HL-60 (cell line): ENCODE measurements around the gene RPL13.

Experiments used
- DNase-seq, 2 experiments: peaks; one replicate each; pipeline ENCODE4 v3.0.0-alpha.2; 2010 to 2020; ENCODE audit warnings: low read depth in 1 of 2, low spot score in 1 of 2
- H3K27ac ChIP-seq: fragments of 250-450 bp; sonication (Bioruptor Pico); replicated peaks from 2 replicates; pipeline ENCODE4 v1.5.1; 2020; ENCODE audit warnings: mild to moderate bottlenecking, moderate library complexity
- H3K27me3 ChIP-seq: fragments of 250-450 bp; sonication (Bioruptor Pico); 2 replicates; pipeline ENCODE4 v1.5.1; 2021; ENCODE audit warnings: mild to moderate bottlenecking, moderate library complexity; ENCODE audit not compliant: insufficient read depth, poor library complexity, severe bottlenecking
- H3K4me3 ChIP-seq: replicated peaks from 2 replicates; pipeline ENCODE4 v1.5.1; 2011; ENCODE audit warnings: mild to moderate bottlenecking, control low read depth, low read length; ENCODE audit not compliant: insufficient read depth
- GABPA ChIP-seq: IDR thresholded peaks from 2 replicates; pipeline ENCODE4 v1.6.1; 2012; ENCODE audit warnings: low read depth
- POLR2AphosphoS5 ChIP-seq: IDR thresholded peaks from 2 replicates; pipeline ENCODE4 v1.6.1; 2012; ENCODE audit warnings: low read depth
- REST ChIP-seq: IDR thresholded peaks from 2 replicates; pipeline ENCODE4 v1.6.1; 2012; ENCODE audit warnings: low read depth; ENCODE audit not compliant: insufficient replicate concordance
- SPI1 ChIP-seq: IDR thresholded peaks from 2 replicates; pipeline ENCODE4 v1.6.1; 2012; ENCODE audit warnings: low read depth, mild to moderate bottlenecking, borderline replicate concordance
- TF ChIP-seq, protein P1 (sequence below): IDR thresholded peaks from one replicate; pipeline ENCODE4 v1.5.1; 2011; ENCODE audit warnings: low read length, control low read depth, inconsistent platforms; ENCODE audit not compliant: insufficient read depth

RPL13 gene

DNA sequence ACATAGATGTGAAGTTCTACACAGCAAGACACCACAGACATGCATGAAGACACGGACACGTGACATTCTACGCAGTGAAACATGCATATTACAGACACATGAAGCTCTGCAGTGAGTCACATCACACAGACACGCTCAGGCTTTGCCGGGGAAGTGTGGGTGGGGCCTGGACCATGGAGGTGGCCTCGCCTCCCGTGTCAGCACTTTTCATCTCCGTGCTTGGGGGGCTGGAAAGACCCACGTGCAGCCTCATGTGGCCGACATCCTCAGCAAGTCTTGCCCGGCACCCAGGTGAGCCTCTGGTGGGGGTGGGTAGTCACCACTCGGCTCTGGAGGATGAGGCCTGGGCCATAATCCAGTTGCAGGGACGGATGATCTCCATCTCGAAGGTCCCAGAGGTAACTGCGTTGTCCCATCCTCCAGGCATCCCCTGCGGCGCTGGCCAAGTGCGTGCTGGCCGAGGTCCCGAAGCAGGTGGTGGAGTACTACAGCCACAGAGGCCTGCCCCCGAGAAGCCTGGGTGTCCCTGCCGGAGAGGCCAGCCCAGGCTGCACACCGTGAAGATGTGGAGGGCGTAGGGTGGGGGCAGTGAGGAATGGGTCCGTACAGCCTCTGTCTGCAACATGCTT lies 35.7 kb downstream of the RPL13 start:
- Histone ChIP-seq H3K27ac (no peak overlapping the region), H3K27me3 (no peaks in the 10 kb centered on the region), H3K4me3 (no peak overlapping the region)
- no peak for DNase-seq
- TF ChIP-seq GABPA (no peak), POLR2AphosphoS5 (no peak), SPI1 (no peak), REST (no peak)
- TF ChIP-seq, protein P1, sequence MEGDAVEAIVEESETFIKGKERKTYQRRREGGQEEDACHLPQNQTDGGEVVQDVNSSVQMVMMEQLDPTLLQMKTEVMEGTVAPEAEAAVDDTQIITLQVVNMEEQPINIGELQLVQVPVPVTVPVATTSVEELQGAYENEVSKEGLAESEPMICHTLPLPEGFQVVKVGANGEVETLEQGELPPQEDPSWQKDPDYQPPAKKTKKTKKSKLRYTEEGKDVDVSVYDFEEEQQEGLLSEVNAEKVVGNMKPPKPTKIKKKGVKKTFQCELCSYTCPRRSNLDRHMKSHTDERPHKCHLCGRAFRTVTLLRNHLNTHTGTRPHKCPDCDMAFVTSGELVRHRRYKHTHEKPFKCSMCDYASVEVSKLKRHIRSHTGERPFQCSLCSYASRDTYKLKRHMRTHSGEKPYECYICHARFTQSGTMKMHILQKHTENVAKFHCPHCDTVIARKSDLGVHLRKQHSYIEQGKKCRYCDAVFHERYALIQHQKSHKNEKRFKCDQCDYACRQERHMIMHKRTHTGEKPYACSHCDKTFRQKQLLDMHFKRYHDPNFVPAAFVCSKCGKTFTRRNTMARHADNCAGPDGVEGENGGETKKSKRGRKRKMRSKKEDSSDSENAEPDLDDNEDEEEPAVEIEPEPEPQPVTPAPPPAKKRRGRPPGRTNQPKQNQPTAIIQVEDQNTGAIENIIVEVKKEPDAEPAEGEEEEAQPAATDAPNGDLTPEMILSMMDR: no peak

- TF ChIP-seq SPI1: no peak
- Histone ChIP-seq H3K4me3 (no peak overlapping the region), H3K27ac (no peak overlapping the region), H3K27me3 (no peaks in the 10 kb centered on the region)
- no peak for DNase-seq
These were observed 36.6 kb downstream of the RPL13 start for GRCh38 chr16:89596957-89597649.

DNA sequence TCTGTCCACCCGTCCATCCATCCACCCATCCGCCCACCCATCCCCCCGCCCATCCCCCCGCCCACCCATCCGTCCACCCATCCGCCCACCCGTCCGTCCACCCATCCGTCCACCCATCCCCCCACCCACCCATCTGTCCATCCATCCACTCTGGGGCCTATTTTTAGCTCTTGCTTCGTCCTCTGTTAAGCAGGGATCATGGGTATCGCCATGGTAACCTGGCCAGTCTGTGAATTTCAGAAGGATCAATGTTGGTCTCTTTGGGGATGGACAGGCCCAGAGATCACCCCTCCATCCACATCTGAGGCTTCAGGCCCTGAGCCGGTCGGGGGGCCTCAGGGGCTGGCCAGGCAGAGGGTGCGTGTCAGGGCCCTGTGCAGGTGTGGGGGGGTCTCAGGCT lies 37.7 kb downstream of the RPL13 start:
- no peak for TF ChIP-seq GABPA
- TF ChIP-seq REST: no peak
- TF ChIP-seq SPI1: no peak
- no peak for TF ChIP-seq POLR2AphosphoS5
- TF ChIP-seq, protein P1: no peak
- Histone ChIP-seq H3K27me3 (no peaks in the 10 kb centered on the region), H3K4me3 (no peak overlapping the region), H3K27ac (no peak overlapping the region)
- DNase-seq: no peak

DNA sequence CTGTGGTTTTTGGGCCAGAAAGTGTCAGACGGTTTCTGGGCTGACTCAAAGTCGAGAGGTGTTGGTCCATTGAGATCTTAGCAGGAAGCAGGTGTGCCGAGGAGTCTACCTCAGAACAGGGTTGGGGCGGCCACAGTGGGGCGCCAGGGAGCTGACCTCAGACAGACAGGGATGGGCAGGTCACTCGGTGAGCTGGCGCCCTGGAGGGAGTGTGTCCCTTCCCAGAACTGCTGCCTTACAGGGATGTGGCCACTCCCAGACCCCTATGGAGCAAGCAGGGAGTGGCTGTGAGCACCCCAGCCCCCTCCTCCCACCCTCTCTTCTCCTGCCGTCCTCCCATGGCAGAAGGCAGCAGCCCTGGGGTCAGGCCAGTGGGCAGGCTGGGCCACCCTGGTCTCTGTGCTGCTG lies 39.0 kb downstream of the RPL13 start:
- TF ChIP-seq GABPA (no peak), POLR2AphosphoS5 (no peak), REST (no peak), SPI1 (no peak)
- TF ChIP-seq, protein P1: no peak
- no peaks in the 10 kb centered on the region for H3K27me3 ChIP-seq
- DNase-seq: no peak
- H3K27ac ChIP-seq: no peak overlapping the region
- no peak overlapping the region for H3K4me3 ChIP-seq
